ENCODE data around the gene G6PC2. TPM values are rescaled to one million over a fixed set of nuclear protein-coding genes. Genes with fewer than 3 reads are reported as not detected.

Gene G6PC2
- total RNA-seq, 4 donors from 2014 or later: not detected

DNA sequence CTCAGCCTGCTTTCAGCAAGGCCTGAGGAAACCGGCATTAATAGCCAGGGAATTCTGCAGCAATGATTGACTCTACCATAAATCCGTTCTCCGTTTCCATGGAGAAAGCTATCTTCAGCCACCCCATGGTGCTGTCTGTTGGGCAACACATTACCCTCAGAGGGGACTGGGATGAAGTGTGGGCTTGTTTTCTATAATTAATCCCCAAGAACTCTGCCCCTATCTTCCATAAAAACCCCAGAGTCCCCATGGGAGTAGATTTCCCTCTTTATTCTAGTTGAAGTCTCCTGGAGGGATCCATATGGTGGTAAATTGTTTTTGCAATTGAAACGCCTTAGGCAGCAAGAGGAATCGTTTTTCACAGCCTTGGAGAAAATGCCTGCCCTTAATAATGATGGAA lies 9.2 kb downstream of the G6PC2 start:
- no peak for DNase-seq (ENCODE audit: low spot score)
- TF ChIP-seq, protein P1, sequence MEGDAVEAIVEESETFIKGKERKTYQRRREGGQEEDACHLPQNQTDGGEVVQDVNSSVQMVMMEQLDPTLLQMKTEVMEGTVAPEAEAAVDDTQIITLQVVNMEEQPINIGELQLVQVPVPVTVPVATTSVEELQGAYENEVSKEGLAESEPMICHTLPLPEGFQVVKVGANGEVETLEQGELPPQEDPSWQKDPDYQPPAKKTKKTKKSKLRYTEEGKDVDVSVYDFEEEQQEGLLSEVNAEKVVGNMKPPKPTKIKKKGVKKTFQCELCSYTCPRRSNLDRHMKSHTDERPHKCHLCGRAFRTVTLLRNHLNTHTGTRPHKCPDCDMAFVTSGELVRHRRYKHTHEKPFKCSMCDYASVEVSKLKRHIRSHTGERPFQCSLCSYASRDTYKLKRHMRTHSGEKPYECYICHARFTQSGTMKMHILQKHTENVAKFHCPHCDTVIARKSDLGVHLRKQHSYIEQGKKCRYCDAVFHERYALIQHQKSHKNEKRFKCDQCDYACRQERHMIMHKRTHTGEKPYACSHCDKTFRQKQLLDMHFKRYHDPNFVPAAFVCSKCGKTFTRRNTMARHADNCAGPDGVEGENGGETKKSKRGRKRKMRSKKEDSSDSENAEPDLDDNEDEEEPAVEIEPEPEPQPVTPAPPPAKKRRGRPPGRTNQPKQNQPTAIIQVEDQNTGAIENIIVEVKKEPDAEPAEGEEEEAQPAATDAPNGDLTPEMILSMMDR (IDR thresholded peaks at IDR 0.05): no peak
- no peak for ATAC-seq (ENCODE audit: low FRiP score)

DNA sequence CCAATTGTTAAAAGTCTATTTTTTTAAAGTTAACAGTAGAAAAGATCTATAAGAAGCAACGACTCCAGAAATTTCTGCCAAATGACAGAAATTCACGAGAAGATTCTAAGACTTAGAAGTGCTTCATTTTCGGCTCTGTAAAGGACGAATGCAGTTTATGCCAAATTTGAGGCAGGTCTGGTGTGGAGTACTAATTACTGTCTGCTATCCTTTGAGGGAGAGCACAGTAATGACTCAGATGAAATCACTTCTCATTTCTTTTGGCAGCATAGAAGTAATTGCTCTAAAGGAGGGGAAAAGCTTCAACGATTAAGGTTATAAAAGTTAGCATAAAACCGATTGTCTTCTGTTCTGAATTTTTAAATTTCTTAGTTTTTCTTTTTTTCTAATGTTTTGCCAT lies 11.4 kb downstream of the G6PC2 start:
- ATAC-seq (ENCODE audit: low FRiP score): peak; percentile 68
- TF ChIP-seq, protein P1 (IDR thresholded peaks at IDR 0.05): no peak
- DNase-seq (ENCODE audit: low spot score): no peak

DNA sequence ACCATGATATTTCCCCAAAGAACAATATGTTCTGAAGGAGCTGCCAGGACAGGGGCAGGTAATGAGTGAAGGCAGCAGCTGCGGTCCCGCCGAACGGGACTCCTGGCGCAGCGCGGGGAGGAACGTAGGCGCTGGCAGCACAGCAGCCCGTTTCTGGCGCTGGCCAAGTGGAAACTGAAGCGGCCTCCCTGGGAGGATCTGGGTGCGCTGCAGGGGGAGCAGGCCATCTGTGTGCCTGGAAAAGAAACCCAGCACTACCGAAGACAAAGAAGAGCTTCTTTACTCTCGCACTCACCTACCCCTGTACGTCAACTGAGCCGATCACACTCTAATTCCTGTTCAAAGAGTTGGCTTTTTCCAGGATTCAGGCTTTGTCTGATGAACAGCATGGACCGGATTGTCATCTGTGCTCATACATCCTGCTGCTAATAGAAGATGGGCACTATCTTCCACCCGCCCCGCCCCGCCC lies 11.8 kb downstream of the G6PC2 start:
- DNase-seq (ENCODE audit: low spot score): no peak
- TF ChIP-seq, protein P1 (IDR thresholded peaks at IDR 0.05): no peak
- ATAC-seq (ENCODE audit: low FRiP score): peak; percentile 53

DNA sequence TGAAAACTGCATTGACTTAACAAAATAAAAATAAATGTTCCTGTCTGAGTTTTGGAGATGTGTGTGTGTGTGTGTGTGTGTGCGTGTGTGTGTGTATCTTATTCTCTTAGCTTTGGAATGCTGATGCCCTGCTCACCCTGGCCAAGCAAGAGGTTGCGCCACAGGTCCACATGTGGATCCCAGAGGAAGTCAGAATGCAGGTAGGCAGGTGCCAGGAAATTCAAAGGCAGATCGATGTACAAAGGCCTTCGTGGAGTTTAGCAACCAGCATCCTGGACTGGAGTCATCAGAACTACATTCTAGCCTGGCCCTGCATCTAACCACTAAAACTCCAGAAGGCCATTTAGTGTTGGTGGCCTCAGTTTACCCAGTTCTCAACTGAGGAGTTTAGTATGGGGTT lies 12.4 kb downstream of the G6PC2 start:
- DNase-seq (ENCODE audit: low spot score) (no peak), ATAC-seq (ENCODE audit: low FRiP score) (no peak)
- TF ChIP-seq, protein P1 (IDR thresholded peaks at IDR 0.05): no peak

DNA sequence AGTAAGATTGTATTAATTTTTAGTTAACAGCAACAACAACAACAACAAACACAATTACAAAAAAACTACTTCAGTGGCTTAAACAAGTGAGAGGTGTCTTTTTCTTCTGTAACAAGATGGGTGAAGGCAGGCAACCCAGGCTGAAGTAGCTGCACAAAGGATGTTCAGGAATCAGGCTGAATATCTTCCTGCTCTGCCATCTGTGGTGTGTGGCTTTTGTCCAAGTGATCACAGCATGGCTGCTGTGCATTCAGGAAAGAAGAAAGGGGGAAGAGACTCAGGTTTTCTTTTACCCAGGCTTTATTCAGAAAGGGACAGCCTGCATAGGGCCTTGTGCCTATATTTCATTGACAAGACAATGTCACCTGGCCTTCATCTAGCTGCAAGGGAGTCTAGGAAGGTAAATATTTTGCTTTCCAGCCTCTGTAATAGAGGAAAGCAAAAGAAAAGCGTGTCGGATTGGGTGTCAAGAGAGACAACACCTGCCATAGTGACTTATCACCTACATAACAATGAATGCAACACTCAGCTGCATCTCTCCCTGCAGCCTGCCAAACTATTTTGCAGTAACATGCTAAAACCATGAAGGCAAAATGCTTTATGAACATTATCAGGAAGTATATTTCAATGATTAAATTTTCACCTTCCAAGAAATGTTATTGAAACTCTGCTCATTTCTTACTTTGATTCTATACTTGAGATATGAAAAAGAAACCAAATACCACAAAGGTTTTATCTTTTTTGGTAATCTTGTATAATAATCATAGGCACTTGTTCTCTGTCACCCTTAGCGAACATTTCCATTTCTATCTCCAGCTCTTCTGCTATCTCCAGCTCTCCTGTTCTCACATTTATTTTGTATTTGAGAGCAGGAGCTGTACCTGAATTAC lies 14.6 kb downstream of the G6PC2 start:
- ATAC-seq (ENCODE audit: low FRiP score): no peak
- TF ChIP-seq, protein P1 (IDR thresholded peaks at IDR 0.05): no peak
- DNase-seq (ENCODE audit: low spot score): no peak

DNA sequence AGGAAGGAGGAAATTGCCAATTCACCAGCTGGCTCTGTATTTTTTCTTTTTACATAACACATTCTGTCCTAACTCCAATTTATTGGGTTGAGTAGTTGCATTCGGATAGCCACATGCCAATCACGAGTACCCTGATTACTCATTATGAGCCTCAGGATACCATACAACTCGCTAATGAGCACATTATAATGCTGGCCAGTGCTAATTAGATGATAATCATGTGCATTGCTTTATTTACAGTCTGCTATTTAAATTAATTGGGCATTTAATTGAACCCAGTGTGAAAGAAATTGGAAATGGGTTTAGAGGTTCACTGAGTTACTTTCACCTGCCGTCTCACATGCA lies 15.2 kb downstream of the G6PC2 start:
- ATAC-seq (ENCODE audit: low FRiP score): no peak
- no peak for DNase-seq (ENCODE audit: low spot score)
- TF ChIP-seq, protein P1 (IDR thresholded peaks at IDR 0.05): no peak

Measured in omental fat pad (tissue), 4 donors.